NCI-H524 treated with DMSO at 0.1 percent for 48 hours (cell line): Measurements from ENCODE around the gene PAGR1.
"Not testable (repeated sequence)": the region's sequence is repeated elsewhere in the genome, so short reads cannot be mapped to it uniquely, and the experiment has no call there.

Experiments
- DNase-seq: peaks from one replicate; lab custom pipeline; 2025; lab: John Stamatoyannopoulos, UW

PAGR1 gene

GRCh38 chr16:29815793-29816693, at the start of gene PAGR1:
Gene PAGR1 (plus strand): TSS chr16:29816152. CDS start chr16:29816526, 374 bp downstream.
- DNase-seq: peak; percentile 96

- no peak for DNase-seq
Observed at GRCh38 chr16:29766571-29766970, 49.4 kb upstream of the PAGR1 start.

- DNase-seq: no peak
Observed at GRCh38 chr16:29767062-29767461, 48.9 kb upstream of the PAGR1 start.

GRCh38 chr16:29769507-29769906, 46.4 kb upstream of the PAGR1 start:
- DNase-seq: no peak

GRCh38 chr16:29770250-29770929, 45.6 kb upstream of the PAGR1 start:
- DNase-seq: no peak

- not testable (repeated sequence) for DNase-seq
Observed at GRCh38 chr16:29772330-29772729, 43.6 kb upstream of the PAGR1 start.

GRCh38 chr16:29774730-29775129, 41.2 kb upstream of the PAGR1 start:
- no peak for DNase-seq

- no peak for DNase-seq
Observed at GRCh38 chr16:29775742-29776408, 40.1 kb upstream of the PAGR1 start.

- DNase-seq: no peak
Observed at GRCh38 chr16:29777576-29778350, 38.2 kb upstream of the PAGR1 start, which contains the start of gene ZG16. Gene ZG16 (plus strand): TSS chr16:29778256. CDS start chr16:29779267, 1,011 bp downstream.

GRCh38 chr16:29779474-29779873, 36.5 kb upstream of the PAGR1 start:
- DNase-seq: no peak

- DNase-seq: not testable (repeated sequence)
Observed at GRCh38 chr16:29783094-29783953, 32.6 kb upstream of the PAGR1 start.

GRCh38 chr16:29784157-29784556, 31.8 kb upstream of the PAGR1 start:
- DNase-seq: no peak

- no peak for DNase-seq
Observed at GRCh38 chr16:29784901-29785500, 31.0 kb upstream of the PAGR1 start.

- not testable (repeated sequence) for DNase-seq
Observed at GRCh38 chr16:29787155-29787554, 28.8 kb upstream of the PAGR1 start.

GRCh38 chr16:29789775-29790182, 26.2 kb upstream of the PAGR1 start:
- no peak for DNase-seq

- DNase-seq: peak; percentile 96
Observed at GRCh38 chr16:29790183-29790948, 25.6 kb upstream of the PAGR1 start, which contains the start of gene KIF22. Gene KIF22 (plus strand): TSS chr16:29790751. CDS start chr16:29790760, 9 bp downstream.

GRCh38 chr16:29790949-29791844, 24.8 kb upstream of the PAGR1 start:
- no peak for DNase-seq
